Measurements from ENCODE around the gene PSMD1.
A peak's percentile ranks its signal among the peaks of the same experiment; 100 is the strongest.
"Not testable (repeated sequence)": the region's sequence is repeated elsewhere in the genome, so short reads cannot be mapped to it uniquely, and the experiment has no call there.

Gene PSMD1

GRCh38 chr2:231163011-231163410 is 106.3 kb downstream of the PSMD1 start:
- no peak for DNase-seq

DNA sequence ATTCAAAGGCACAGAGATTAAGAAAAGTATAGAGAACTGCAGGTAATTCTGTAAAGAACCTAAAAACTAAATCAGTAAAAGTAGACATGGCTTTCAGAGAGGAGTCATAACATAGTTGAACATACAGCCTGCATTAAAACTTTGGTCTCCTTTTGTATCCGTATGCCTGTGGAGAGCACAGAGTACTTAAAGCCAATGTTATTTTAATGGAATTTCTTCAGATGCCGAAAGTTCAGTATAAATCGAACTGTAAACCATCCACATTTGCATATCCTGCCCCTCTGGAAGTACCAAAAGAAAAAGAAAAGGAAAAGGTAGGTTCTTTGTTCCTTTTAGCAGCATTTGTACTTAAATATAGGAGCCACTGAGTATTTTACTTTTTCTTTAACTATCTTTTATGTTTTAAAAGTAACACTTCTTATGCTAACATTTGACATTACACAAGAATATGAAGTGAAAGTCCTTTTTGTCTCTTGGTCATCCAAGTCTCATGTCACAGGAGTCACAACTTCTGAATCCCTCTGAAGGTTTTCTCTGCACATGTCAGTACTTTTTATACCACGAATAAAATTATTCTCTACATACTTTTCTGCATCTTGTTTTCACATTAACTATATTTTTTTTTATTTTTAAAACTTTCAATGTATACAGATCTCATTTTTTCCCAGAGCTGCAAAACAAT is 106.9 kb downstream of the PSMD1 start:
- no peak for DNase-seq

DNA sequence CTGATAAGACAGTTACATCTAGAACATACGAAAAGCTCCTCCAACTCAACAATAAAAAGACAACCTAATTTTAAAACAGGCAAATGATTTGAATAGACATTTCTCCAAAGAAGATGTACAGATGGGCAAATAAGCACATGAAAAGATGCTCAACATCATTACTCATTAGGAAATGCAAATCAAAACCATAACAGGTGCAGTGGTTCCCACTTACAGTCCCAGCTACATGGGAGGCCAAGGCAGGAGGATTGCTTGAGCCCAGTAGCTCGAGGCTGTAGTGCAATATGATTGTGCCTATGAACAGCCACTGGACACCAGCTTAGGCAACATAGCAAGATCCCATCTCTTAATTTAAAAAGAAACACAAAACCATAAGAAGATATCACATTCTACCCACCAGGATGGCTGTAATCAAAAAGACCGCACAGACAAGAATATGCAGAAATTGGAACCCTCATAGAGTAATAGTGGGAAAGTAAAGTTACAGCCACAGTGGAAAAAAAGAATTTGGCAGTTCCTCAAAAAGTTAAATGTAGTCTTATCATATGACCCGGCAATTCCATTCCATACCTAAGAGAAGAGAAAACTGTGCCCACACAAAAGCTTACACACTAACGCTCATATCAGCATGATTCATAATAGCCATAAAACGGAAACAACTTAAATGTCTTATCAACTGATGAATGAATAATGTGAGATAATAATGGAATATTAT is 111.2 kb downstream of the PSMD1 start:
- no peak for DNase-seq

- DNase-seq = no peak
Measured at GRCh38 chr2:231168460-231169139, 111.9 kb downstream of the PSMD1 start.

- no peak for DNase-seq
Measured at GRCh38 chr2:231169488-231169887, 112.8 kb downstream of the PSMD1 start.

GRCh38 chr2:231170055-231170454 is 113.4 kb downstream of the PSMD1 start:
- DNase-seq = no peak

DNA sequence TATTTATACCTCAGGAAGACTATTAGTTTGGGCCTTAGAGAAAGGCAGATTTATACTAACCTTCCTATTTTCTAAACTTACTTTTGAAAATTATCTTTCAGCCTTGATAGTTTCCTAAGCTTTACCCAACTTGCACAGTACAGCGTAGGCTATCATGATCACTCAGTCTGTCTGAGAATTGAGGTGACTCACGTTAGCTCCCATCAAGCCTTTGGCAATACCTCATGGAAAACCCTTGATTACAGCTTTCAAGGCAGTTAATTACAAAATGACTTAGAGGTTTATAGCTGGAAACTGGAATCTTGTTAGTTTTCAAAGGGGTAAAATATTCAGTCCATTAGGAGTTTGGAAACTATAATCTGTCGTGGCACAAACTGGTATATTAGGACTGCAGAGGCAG is 115.4 kb downstream of the PSMD1 start:
- no peak for DNase-seq

DNA sequence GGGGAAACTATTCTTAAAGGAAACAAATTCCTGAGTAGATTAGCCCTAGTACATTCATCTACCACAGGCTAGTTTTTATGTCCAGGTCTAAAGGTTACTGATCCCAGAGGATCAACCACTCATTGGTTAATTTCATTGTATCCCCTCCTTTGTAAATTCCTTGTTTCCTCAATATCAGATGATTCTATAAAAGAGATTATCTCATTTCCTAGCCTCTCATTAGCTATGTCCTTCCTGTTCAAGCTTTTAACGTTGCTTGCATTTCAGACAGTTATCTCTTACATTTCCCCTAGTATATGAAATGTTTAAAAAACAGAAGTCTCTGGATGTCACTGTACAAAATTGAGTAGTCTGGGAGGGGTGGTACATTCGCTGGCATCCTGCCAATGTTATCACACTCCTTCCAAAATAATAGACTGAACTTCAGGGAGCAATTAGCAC is 117.6 kb downstream of the PSMD1 start:
- DNase-seq = no peak

GRCh38 chr2:231176066-231176465 is 119.4 kb downstream of the PSMD1 start:
- DNase-seq = no peak

- DNase-seq = peak; percentile 18
Measured at GRCh38 chr2:231177156-231178025, 120.7 kb downstream of the PSMD1 start.

- not testable (repeated sequence) for DNase-seq
Measured at GRCh38 chr2:231178805-231179204, 122.1 kb downstream of the PSMD1 start.

GRCh38 chr2:231181860-231182512 is 125.3 kb downstream of the PSMD1 start:
- peak; percentile 85 for DNase-seq

- peak; percentile 50 for DNase-seq
Measured at GRCh38 chr2:231182513-231182899, 125.8 kb downstream of the PSMD1 start.

GRCh38 chr2:231183851-231184250 is 127.2 kb downstream of the PSMD1 start:
- DNase-seq = no peak

GRCh38 chr2:231184319-231184718 is 127.7 kb downstream of the PSMD1 start:
- no peak for DNase-seq

DNA sequence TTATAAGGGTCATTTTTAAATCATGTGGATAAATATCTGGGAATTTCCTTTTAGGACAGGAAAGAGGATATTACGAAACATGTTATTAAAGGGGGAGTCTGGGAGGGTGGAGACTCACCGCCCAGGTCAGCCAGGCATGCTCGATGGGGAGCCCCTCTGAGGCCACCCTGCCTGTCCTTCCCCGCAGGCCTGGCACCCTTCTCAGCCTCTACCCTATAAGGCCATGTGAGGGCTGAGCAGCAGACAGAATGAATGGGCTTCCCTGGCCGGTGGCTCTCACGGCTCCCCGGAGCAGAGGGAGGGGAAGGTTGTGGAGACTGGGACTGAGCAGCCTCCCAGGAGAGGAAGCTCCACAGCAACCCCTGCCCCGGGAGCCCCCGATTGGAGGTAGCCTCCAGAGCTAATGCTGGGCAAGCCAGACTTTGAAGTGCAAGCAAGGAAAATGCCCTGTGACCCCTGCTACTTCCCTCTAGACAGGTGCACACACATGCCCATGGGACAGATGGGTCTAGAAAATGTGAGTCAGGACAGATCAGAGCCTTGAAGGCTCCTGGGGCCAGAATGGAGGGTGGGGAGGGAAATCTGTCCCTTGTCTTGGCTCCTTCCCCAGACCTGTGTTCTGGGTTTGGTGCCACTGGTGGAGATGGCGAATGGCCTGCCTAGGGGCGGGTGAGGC is 128.5 kb downstream of the PSMD1 start:
- no peak for DNase-seq

- DNase-seq = no peak
Measured at GRCh38 chr2:231185886-231186285, 129.2 kb downstream of the PSMD1 start.

- DNase-seq = no peak
Measured at GRCh38 chr2:231186325-231186724, 129.7 kb downstream of the PSMD1 start.

- DNase-seq = peak; percentile 34
Measured at GRCh38 chr2:231187736-231188505, 131.3 kb downstream of the PSMD1 start.

DNA sequence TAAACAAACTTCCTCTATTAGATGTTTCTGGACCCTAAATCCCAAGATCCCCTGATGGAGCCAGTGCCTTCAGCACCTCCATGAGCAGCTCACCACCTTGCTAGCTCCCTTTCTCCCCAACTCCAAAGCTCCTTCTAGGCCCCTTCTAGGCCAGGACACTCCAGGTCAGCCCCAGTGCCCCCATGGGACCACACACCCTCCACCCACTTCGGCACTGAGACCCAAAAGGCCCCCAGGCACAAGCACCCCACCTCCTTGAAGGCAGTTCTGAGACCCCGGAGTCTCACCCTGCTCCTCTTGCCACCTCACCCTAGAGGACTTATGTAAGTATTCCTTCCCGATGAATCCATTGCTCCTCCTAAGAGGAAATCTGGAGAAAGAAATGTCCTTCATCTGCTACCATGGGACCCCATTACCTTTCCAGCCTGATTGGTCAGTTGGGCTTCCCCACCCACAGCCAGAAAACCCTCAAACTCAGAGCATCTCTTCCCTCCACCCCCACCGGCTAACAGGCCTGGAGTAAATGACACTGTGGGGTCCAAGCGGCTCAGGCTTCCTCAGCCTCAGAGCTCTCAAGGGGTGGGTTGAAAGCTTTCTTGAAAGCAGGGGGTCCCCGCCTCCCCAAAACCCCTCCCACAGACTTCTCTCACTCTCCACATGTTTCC is 132.0 kb downstream of the PSMD1 start:
- no peak for DNase-seq

DNA sequence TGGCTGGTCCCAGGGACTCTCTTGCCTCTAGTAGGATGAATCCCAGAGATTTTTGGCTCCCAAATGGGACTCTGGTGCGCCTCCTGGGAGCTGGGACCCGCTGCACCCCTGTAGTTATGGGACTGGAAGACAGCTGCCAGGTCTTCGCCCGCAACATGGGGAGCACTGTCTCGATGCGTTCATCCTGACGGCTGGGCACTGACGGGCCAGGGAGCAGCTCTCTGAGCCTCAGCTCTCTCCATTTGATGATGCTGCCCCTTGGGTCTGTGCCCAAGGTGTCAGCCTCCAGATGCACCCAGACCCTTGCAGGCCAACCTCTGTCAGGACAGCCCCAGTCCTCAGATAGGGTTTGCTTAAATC is 132.5 kb downstream of the PSMD1 start:
- no peak for DNase-seq
